Stimulated activated CD8-positive, alpha-beta memory T cell treated with anti-CD3 and anti-CD28 coated beads, Interleukin-15, amount 100 ng/mL, for 48 hours (primary cell): ENCODE measurements around the gene TSNAXIP1.
"Not testable (repeated sequence)": the region's sequence is repeated elsewhere in the genome, so short reads cannot be mapped to it uniquely, and the experiment has no call there.

Source experiments
- DNase-seq, 2 donors: peaks; one replicate each; pipeline ENCODE4 v3.0.0-alpha.2; 2020; ENCODE audit warnings: low read depth in 2 of 2

Gene TSNAXIP1

GRCh38 chr16:67833415-67834241 lies 26.9 kb downstream of the TSNAXIP1 start:
- peak; percentile 86 to 88 for DNase-seq

- DNase-seq = no peak
These were observed 27.5 kb downstream of the TSNAXIP1 start for GRCh38 chr16:67834242-67834614.

GRCh38 chr16:67837190-67837589 lies 30.5 kb downstream of the TSNAXIP1 start:
- not testable (repeated sequence) for DNase-seq

- DNase-seq = no peak
These were observed 31.1 kb downstream of the TSNAXIP1 start for GRCh38 chr16:67837811-67838210.

GRCh38 chr16:67841198-67841815 lies 34.6 kb downstream of the TSNAXIP1 start:
- DNase-seq = no peak

GRCh38 chr16:67841816-67842508 lies 35.3 kb downstream of the TSNAXIP1 start, which contains the start of gene THAP11:
TSS of gene THAP11 (plus strand) at chr16:67842320. CDS start at chr16:67842555, 235 bp downstream.
- DNase-seq = peak; percentile 87 to 88

GRCh38 chr16:67842509-67843342 lies 36.0 kb downstream of the TSNAXIP1 start:
- peak; percentile 39 to 47 for DNase-seq

GRCh38 chr16:67843343-67843765 lies 36.7 kb downstream of the TSNAXIP1 start:
- DNase-seq = no peak

- no peak for DNase-seq
These were observed 37.8 kb downstream of the TSNAXIP1 start for GRCh38 chr16:67844497-67844896.

- no peak for DNase-seq
These were observed 38.8 kb downstream of the TSNAXIP1 start for GRCh38 chr16:67845291-67846062.

- DNase-seq = no peak
These were observed 39.3 kb downstream of the TSNAXIP1 start for GRCh38 chr16:67846063-67846319.

GRCh38 chr16:67846320-67847063 lies 39.8 kb downstream of the TSNAXIP1 start, which contains the start of gene NUTF2:
TSS of gene NUTF2 (plus strand) at chr16:67846933. CDS start at chr16:67865131, 18,198 bp downstream.
- DNase-seq = peak; percentile 94

GRCh38 chr16:67847064-67847861 lies 40.6 kb downstream of the TSNAXIP1 start, which contains the start of gene CENPT:
TSS of gene CENPT (minus strand) at chr16:67847693. CDS start at chr16:67833859, 13,834 bp downstream.
- no peak for DNase-seq

GRCh38 chr16:67848118-67848517 lies 41.4 kb downstream of the TSNAXIP1 start:
- no peak for DNase-seq

GRCh38 chr16:67853670-67854069 lies 47.0 kb downstream of the TSNAXIP1 start:
- no peak for DNase-seq

- no peak for DNase-seq
These were observed 49.1 kb downstream of the TSNAXIP1 start for GRCh38 chr16:67855789-67856188.

GRCh38 chr16:67856927-67857546 lies 50.3 kb downstream of the TSNAXIP1 start:
- no peak for DNase-seq

- peak in 1 of 2 donors; percentile 14 for DNase-seq
These were observed 51.0 kb downstream of the TSNAXIP1 start for GRCh38 chr16:67857547-67858233.
